Right lung (tissue), 5 donors: ENCODE results near the gene CFAP58. TPM values are rescaled to one million over a fixed set of nuclear protein-coding genes. Genes with fewer than 3 reads are reported as not detected.
A peak's percentile ranks its signal among the peaks of the same experiment; 100 is the strongest.

Experiments
- DNase-seq, 2 donors: peaks; one replicate each; pipeline ENCODE4 v3.0.0-alpha.2; 2013
- polyA plus RNA-seq, 5 donors: library from polyadenylated mRNA; unstranded; fragments of 120-200 nt; gene quantifications; one replicate each; pipeline versions ENCODE4 v1.2.1 to v1.2.3, GENCODE V29; 2013; ENCODE audit warnings: inconsistent platforms in 1 of 5, low replicate concordance in 1 of 5; ENCODE audit not compliant: insufficient read length in 5 of 5, insufficient read depth in 1 of 5

CFAP58 gene
- polyA plus RNA-seq, 5 donors = 1.6 to 2.9 (median 1.6) TPM

DNA sequence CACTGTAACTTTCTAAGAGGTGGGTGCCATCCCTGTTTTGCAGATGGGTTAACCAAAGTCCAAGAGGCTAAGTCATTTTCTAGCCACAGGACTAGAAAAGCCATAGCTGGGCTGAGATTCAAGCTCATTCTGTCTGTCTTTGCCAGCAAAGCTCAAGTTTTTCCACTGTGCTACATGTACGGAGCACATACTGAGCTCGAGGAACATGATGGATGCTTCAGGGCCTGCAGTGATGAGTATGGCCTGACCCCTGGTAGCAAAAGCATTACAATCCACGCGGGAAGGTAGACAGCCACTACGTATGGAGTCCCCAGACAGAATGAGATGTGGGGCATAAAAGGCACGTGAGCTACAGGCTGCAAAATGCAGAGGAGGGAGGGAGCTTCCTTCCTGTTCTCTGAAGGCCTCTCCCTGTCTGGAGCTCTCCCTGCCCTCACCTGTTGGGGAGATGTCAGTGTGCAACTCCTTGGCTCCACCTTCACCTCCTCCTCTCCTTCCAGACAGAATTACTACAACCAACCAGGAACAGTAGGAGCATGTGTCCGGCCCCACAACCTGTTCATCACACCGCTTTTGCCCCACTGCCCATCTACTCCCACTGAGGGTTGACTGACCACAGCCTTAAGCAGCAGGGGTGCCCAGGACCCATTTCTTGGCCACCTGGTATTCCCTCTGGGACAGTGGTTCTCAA is 31.8 kb upstream of the CFAP58 start:
- DNase-seq = no peak

DNA sequence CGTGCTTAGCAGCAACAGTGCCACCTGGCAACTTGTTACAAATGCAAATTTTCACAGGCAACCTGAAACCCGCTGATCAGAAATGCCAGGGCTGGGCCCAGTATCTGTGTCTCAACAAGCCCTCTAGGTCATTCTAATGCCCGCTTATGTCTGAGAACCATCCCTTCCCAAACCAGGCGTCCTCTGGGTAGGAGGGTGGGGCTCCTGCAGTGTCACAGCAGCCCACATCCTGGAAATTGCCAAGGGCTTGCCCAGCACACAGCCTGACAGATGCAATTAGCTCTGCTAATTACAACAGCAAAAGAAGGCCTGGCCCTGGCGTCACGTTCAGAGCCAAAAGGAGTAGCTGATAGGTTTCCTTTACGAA is 31.2 kb upstream of the CFAP58 start:
- DNase-seq = no peak

GRCh38 chr10:104323085-104323484 is 30.5 kb upstream of the CFAP58 start:
- DNase-seq = no peak

DNA sequence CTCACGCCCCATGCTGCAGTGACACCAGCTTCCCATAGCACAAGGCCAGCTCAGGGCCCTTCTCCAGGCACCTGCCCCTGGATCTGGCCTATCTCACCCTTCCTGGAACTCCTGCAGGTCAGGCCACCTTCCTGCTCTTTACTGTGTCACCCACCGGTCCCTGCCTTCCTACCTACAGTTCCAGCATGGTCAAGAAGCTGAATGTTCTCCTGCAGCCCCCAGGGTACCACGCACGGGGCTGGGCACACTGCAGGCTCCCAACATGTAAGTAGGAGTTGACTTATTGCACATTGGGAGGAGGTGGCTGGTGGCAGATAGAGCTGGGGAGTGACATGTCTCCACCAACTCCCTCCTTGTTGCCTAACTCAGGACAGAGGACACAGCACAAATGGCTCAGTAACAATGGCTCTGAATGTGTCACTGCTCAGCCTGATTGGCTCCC is 29.9 kb upstream of the CFAP58 start:
- no peak for DNase-seq

- DNase-seq = no peak
Measured at GRCh38 chr10:104324221-104324686, 29.4 kb upstream of the CFAP58 start.

GRCh38 chr10:104324931-104325330 is 28.7 kb upstream of the CFAP58 start:
- DNase-seq = no peak

DNA sequence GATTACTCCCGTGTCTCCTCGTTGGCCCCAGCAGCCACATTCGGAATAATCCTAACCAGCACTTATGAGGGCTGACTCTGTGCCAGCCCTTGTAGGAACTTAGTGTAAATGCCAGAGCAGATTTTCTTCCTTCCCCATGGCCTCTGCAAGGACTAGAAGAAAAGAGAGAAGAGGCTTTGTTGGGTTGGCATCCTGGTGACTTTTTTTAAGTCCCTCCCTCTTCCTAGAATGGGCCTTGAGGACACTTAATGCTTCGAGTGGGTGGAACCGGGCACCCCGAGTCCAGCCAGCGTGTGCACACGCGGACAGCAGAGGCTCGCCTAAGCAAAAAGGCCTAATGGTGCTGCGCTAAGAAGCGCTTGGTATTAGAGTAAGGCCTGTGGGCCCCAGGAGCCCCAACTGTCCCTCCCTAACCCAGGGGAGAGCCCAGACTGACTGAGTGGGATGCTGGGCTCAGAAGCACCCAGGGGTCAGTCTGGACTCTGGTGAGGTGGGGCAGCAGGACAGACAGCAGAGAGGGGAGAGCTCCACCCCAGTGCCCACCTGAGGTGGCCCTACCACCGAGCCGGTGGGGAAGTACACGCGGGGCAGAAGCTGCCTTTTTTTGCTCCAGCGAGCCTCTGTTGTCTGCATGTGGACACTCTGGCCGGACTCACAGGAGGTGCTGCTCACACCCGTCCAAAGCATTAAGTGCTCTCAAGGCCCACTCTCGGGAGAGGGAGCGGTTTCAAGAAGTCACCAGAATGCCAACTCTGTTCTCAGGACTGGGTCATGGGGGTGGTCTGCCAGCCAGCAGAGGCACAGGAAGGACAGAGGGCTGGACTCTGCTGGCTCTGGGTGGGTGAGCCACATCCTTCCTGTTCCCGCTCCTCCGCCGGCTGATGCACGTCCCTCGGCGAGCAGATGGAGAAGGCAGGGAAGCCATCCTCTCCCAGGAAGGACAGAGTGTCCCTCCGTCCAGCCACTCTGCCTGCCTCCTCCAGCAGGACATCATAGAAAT is 27.9 kb upstream of the CFAP58 start:
- no peak for DNase-seq

GRCh38 chr10:104326991-104327610 is 26.5 kb upstream of the CFAP58 start:
- DNase-seq = no peak

- peak in 1 of 2 donors; percentile 43 for DNase-seq
Measured at GRCh38 chr10:104327745-104328645, 25.6 kb upstream of the CFAP58 start.

- no peak for DNase-seq
Measured at GRCh38 chr10:104328646-104328895, 25.1 kb upstream of the CFAP58 start.

DNA sequence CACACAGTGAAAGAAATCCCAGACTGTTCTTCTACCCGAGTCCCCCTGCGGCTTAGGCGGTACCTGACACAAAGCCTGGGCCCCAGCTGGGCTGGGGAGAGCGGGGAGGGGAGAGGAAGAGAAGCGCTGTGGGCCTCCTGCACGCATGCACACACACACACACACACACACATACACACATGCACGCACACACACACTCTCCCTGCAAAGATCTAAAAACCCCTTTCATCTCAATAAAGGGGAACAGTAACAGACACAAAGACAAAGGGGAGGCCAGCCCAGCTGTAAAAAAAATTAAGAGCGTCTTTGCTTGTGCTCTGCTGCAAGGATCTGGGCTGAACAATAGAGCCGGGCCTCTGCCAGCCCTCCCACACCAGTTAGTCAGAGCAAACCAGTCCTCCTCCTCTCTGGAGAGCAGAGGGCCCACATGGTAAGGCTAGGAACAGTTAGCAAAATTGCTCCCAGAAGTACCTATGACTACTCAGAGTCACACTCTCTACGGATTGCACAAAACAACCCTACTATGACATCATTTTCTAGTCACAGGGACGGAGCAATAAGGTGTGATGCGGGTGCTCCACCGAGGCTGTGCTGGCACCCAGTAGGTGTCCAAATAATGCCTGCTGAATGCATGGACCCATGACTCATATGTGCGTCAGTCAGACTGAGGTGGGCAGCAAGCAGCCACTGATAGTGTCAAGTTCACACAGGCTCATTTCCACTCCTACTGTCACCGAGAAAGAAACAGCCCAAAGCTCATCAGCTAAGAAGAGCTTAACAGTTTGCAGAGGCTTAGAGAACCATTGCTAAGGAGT is 24.5 kb upstream of the CFAP58 start:
- peak in 1 of 2 donors; percentile 67 for DNase-seq

- DNase-seq = no peak
Measured at GRCh38 chr10:104329735-104330134, 23.9 kb upstream of the CFAP58 start.

GRCh38 chr10:104330168-104331110 is 23.2 kb upstream of the CFAP58 start:
- peak in 1 of 2 donors; percentile 56 for DNase-seq

DNA sequence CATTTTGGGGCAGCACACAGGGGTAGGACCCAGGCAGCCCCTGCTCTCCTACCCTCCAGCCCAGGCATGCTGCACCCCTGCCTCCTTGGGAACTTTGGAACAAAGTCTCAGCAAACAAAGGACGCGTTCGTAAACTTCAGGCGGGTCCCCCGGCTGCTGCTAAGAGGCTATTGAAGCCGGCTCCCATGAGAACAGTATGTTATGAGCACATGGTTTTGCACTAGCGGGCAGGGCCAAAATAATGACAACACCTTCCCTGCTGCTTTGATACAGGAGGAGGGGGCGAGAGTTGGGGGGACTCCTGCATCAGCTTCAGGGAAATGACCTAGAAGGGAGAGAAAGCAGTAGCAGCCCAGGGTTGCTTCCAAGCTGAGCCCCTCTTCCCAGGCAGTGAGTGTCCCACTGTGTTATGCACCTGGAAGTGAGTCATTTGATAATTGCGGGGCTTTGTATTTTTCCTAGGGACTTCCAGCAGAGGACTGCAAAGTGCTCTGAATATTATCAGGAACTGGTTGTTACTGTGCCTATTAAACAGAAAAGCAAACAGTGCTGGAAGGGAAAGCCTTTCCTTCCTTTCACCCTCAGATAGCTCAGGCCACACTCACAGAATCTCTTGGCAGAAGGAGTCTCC is 22.3 kb upstream of the CFAP58 start:
- peak; percentile 55 to 57 for DNase-seq

DNA sequence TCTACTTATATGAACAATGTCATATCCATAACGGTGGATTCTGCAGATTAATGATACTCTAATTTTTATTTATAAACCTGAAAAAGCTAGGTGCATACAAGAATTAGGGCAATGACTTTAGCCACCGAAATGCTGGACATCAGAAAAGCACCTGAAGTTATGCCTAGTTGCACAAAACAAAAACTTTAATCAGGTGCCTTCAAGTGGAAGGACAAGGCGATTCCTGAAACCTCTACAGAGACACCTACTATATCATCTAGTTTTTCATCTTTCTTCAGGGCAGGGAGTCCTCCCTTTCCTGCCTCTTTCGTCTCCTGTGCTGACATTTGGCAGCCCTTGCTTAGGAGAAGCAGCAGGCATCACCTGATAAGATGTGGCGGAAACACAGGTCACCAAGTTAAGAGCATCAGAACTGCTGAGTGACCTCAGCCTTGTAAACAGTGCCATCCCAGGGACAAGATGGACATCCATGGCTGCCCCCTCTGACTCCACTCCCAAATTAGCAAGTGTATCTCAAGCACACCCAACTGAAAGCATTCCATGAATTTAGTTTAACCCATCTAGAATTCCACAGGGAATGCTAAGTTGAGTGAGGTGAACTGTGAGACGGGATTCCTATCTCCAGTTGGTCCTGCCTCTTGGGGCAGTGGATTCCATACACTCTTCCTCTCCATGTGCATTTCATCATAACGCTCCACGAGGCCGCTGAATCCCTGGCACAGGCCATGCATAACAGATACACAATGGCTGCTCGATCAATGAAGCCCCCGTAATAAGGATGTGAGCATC is 21.2 kb upstream of the CFAP58 start:
- DNase-seq = no peak

- DNase-seq = no peak
Measured at GRCh38 chr10:104333032-104333727, 20.5 kb upstream of the CFAP58 start.

DNA sequence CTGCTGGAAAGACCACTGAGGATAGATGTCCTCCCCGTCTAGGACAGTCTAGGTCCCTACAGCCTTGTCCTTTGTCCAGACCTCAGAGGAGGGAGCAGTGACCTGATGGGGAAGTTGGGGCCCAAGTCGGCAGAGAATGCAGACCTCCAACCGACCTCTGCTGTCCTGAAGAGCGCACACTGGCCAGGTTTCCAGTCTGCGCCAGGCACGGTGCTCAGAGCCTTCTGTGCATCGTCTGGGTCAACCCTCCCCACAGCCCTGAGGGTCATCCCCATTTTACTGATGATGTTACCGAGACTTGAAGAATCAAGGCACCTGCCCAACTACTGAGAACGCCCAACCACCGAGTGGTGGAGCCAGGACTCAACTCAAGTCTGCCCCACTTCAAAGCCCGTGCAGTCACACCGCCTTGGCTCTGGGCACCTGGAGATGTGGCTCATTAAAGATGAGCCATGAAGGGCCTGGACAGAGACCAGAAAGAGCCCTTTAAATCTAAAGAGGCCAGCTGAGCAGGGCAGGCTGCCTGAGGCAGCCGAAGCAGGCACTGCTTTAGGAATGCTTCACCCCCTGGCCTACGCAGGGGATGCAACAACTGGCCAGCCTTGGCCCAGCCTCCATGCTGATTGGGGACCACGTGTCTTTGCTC is 19.8 kb upstream of the CFAP58 start:
- no peak for DNase-seq
